Hepatocyte (in vitro differentiated cells): ENCODE data around the gene TGFB3. TPM values are rescaled to one million over a fixed set of nuclear protein-coding genes. Genes with fewer than 3 reads are reported as not detected.
A peak's percentile ranks its signal among the peaks of the same experiment; 100 is the strongest.

Experiments used
- DNase-seq: peaks from one replicate; pipeline ENCODE4 v3.0.0-alpha.2; 2016; ENCODE audit warnings: low spot score
- H2AFZ ChIP-seq: fragments of 200-600 bp; sonication (generic); 2 replicates; pipeline ENCODE4 v1.6.0; 2016; ENCODE audit warnings: antibody characterized with exemption, mild to moderate bottlenecking
- H3K27ac ChIP-seq: fragments of 200-600 bp; sonication (generic); 2 replicates; pipeline ENCODE4 v1.5.1; 2016; ENCODE audit warnings: mild to moderate bottlenecking
- H3K27me3 ChIP-seq: fragments of 200-600 bp; sonication (generic); 2 replicates; pipeline ENCODE4 v1.6.1; 2016
- H3K36me3 ChIP-seq: fragments of 200-600 bp; sonication (generic); replicated peaks from 2 replicates; pipeline ENCODE4 v1.5.1; 2016; ENCODE audit warnings: low read depth; ENCODE audit not compliant: insufficient read depth
- H3K4me1 ChIP-seq: fragments of 200-600 bp; sonication (generic); 2 replicates; pipeline ENCODE4 v1.5.1; 2016; ENCODE audit warnings: mild to moderate bottlenecking, moderate library complexity; ENCODE audit not compliant: insufficient read depth
- H3K4me2 ChIP-seq: fragments of 200-600 bp; sonication (generic); 2 replicates; pipeline ENCODE4 v1.6.0; 2016
- H3K4me3 ChIP-seq: fragments of 200-600 bp; sonication (generic); 2 replicates; pipeline ENCODE4 v1.5.1; 2016; ENCODE audit warnings: mild to moderate bottlenecking
- H3K79me2 ChIP-seq: fragments of 200-600 bp; sonication (generic); 2 replicates; pipeline ENCODE4 v1.6.0; 2017; ENCODE audit warnings: mild to moderate bottlenecking
- H3K9me2 ChIP-seq: fragments of 200-600 bp; sonication (generic); replicated peaks from 2 replicates; pipeline ENCODE4 v1.6.0; 2017; ENCODE audit warnings: mild to moderate bottlenecking; ENCODE audit not compliant: insufficient read depth
- H3K9me3 ChIP-seq: fragments of 200-600 bp; sonication (generic); 2 replicates; pipeline ENCODE4 v1.5.1; 2016; ENCODE audit warnings: low read depth, mild to moderate bottlenecking
- H4K20me1 ChIP-seq: fragments of 200-600 bp; sonication (generic); 2 replicates; pipeline ENCODE4 v1.6.0; 2016; ENCODE audit warnings: mild to moderate bottlenecking; ENCODE audit not compliant: insufficient read depth, poor library complexity, severe bottlenecking
- CTCF ChIP-seq: fragments of 200-600 bp; sonication (generic); IDR thresholded peaks from 2 replicates; pipeline ENCODE4 v1.5.1; 2016; ENCODE audit warnings: antibody characterized with exemption, mild to moderate bottlenecking; ENCODE audit not compliant: poor library complexity
- EZH2 ChIP-seq: fragments of 200-600 bp; sonication (generic); IDR thresholded peaks from 2 replicates; pipeline ENCODE4 v1.6.1; 2016; ENCODE audit warnings: antibody characterized with exemption, mild to moderate bottlenecking, borderline replicate concordance
- EZH2phosphoT487 ChIP-seq: fragments of 200-600 bp; sonication (generic); IDR thresholded peaks from one replicate; pipeline ENCODE4 v1.6.1; 2018; ENCODE audit warnings: antibody characterized with exemption, mild to moderate bottlenecking, low read depth, moderate library complexity; ENCODE audit not compliant: unreplicated experiment, severe bottlenecking
- WGBS: methylation state at CpG from one replicate; pipeline ENCODE4 v1.1.6; 2016; ENCODE audit warnings: low lambda C conversion rate; ENCODE audit errors: missing lambda C conversion rate; 5-methylcytosine and 5-hydroxymethylcytosine counted together
- polyA plus RNA-seq: library from polyadenylated mRNA; unstranded; fragments of >200 nt; fragmentation: Nextera tagmentation; extraction: Ambion mirVana; gene quantifications from 2 replicates; pipeline ENCODE4 v1.2.1, GENCODE V29; 2016
- total RNA-seq: library from RNA; depleted of rRNA; stranded (reverse); fragments of >200 nt; gene quantifications from 2 replicates; pipeline ENCODE4 v1.2.3, GENCODE V29; 2014

Gene TGFB3
- total and polyA plus RNA-seq, 2 experiments from 2014 or later, result 23.1 to 26.2 TPM

GRCh38 chr14:75993567-75994041 lies 11.8 kb upstream of the TGFB3 start:
- H3K4me1 ChIP-seq, result no peaks in the 10 kb centered on the region
- H3K9me2 ChIP-seq, result no peaks in the 10 kb centered on the region
- no peaks in the 10 kb centered on the region for H3K27me3 ChIP-seq
- peak overlapping the region; percentile 33 for H3K27ac ChIP-seq
- H3K79me2 ChIP-seq, result no peaks in the 10 kb centered on the region
- no peaks in the 10 kb centered on the region for H3K36me3 ChIP-seq
- no peaks in the 10 kb centered on the region for H3K9me3 ChIP-seq
- H3K4me3 ChIP-seq, result no peak overlapping the region
- no peaks in the 10 kb centered on the region for H4K20me1 ChIP-seq
- peak; percentile 47 for DNase-seq
- H3K4me2 ChIP-seq, result peak overlapping the region; percentile 15
- H2AFZ ChIP-seq, result no peak overlapping the region
- TF ChIP-seq CTCF, result no peak
- TF ChIP-seq EZH2phosphoT487, result no peak
- no peak for TF ChIP-seq EZH2
- WGBS, result 71% methylated on average over 1 of the region's 1 CpG

GRCh38 chr14:75991753-75992152 lies 10.0 kb upstream of the TGFB3 start:
- Histone ChIP-seq H3K9me2 (no peaks in the 10 kb centered on the region), H3K27me3 (no peaks in the 10 kb centered on the region), H3K4me1 (peaks cover 3% of the 10 kb centered on the region), H3K9me3 (no peaks in the 10 kb centered on the region), H2AFZ (no peak overlapping the region), H3K4me2 (no peak overlapping the region), H3K36me3 (no peaks in the 10 kb centered on the region), H4K20me1 (no peaks in the 10 kb centered on the region), H3K79me2 (peaks cover 10% of the 10 kb centered on the region), H3K27ac (no peak overlapping the region), H3K4me3 (no peak overlapping the region)
- TF ChIP-seq EZH2 (no peak), EZH2phosphoT487 (no peak), CTCF (no peak)
- no peak for DNase-seq
- 93% methylated on average over 4 of the region's 4 CpGs for WGBS

GRCh38 chr14:75990297-75990696 lies 8.5 kb upstream of the TGFB3 start:
- no peaks in the 10 kb centered on the region for H4K20me1 ChIP-seq
- H3K36me3 ChIP-seq, result no peaks in the 10 kb centered on the region
- H3K4me3 ChIP-seq, result no peak overlapping the region
- no peaks in the 10 kb centered on the region for H3K9me2 ChIP-seq
- H2AFZ ChIP-seq, result no peak overlapping the region
- peaks cover 7% of the 10 kb centered on the region for H3K4me1 ChIP-seq
- DNase-seq, result no peak
- H3K9me3 ChIP-seq, result no peaks in the 10 kb centered on the region
- 89% methylated on average over 4 of the region's 4 CpGs for WGBS
- no peak overlapping the region for H3K4me2 ChIP-seq
- H3K79me2 ChIP-seq, result peaks cover 15% of the 10 kb centered on the region
- no peak for TF ChIP-seq EZH2phosphoT487
- no peak for TF ChIP-seq EZH2
- no peak for TF ChIP-seq CTCF
- no peak overlapping the region for H3K27ac ChIP-seq
- no peaks in the 10 kb centered on the region for H3K27me3 ChIP-seq

GRCh38 chr14:75989134-75989533 lies 7.3 kb upstream of the TGFB3 start:
- no peak overlapping the region for H3K4me2 ChIP-seq
- H2AFZ ChIP-seq, result no peak overlapping the region
- no peaks in the 10 kb centered on the region for H3K27me3 ChIP-seq
- TF ChIP-seq CTCF (no peak), EZH2 (no peak), EZH2phosphoT487 (no peak)
- no peaks in the 10 kb centered on the region for H4K20me1 ChIP-seq
- H3K79me2 ChIP-seq, result peaks cover 15% of the 10 kb centered on the region
- no peak overlapping the region for H3K4me3 ChIP-seq
- DNase-seq, result peak; percentile 38
- WGBS, result 90% methylated on average over 6 of the region's 6 CpGs
- H3K9me3 ChIP-seq, result no peaks in the 10 kb centered on the region
- peaks cover 7% of the 10 kb centered on the region for H3K4me1 ChIP-seq
- no peaks in the 10 kb centered on the region for H3K36me3 ChIP-seq
- H3K27ac ChIP-seq, result peak overlapping the region; percentile 59
- H3K9me2 ChIP-seq, result no peaks in the 10 kb centered on the region
